Adrenal gland (tissue), 5 donors: ENCODE results near the gene CNGA1.

ENCODE experiments used
- CTCF ChIP-seq, 6 experiments: fragments of 450-650 bp in 4 of 6; fragments of 200-600 bp in 2 of 6; sonication (generic) in 1 of 6; IDR thresholded peaks; 1 replicate in 5 of 6; 2 replicates in 1 of 6; pipeline versions ENCODE4 v1.5.1 to v1.8.0; 2016 to 2021; ENCODE audit warnings: antibody characterized with exemption in 6 of 6, mild to moderate bottlenecking in 2 of 6, moderate library complexity in 1 of 6
- POLR2A ChIP-seq, 2 donors: fragments of 450-650 bp; IDR thresholded peaks; one replicate each; pipeline ENCODE4 v1.6.1; 2017; ENCODE audit warnings: antibody characterized with exemption in 2 of 2, mild to moderate bottlenecking in 2 of 2, moderate library complexity in 1 of 2
- donor health status: DM: no; HTN: no; CAD: no.

- TF ChIP-seq CTCF (IDR thresholded peaks at IDR 0.05) (no peak), POLR2A (IDR thresholded peaks at IDR 0.05) (no peak)
Observed at GRCh38 chr4:47915378-47915777, 101.1 kb downstream of the CNGA1 start.
